HepG2 (cell line): ENCODE measurements around the gene P4HA1. TPM values are rescaled to one million over a fixed set of nuclear protein-coding genes. Genes with fewer than 3 reads are reported as not detected.

Experiments
- GTF3A ChIP-seq: sonication (generic); formaldehyde crosslinking; conservative IDR thresholded peaks from 2 replicates; pipeline ENCODE4 v1.4.0; 2020; ENCODE audit warnings: mild to moderate bottlenecking, missing genetic modification reagents
- KLF12 ChIP-seq: sonication (generic); formaldehyde crosslinking; IDR thresholded peaks from 2 replicates; pipeline ENCODE4 v1.4.0; 2020; ENCODE audit warnings: missing genetic modification reagents, borderline replicate concordance
- KLF6 ChIP-seq: IDR thresholded peaks from 2 replicates; pipeline ENCODE4 v1.8.0; 2016; ENCODE audit warnings: missing biosample characterization, missing genetic modification reagents
- NFKB2 ChIP-seq: sonication (generic); formaldehyde crosslinking; IDR thresholded peaks from 2 replicates; pipeline ENCODE4 v1.4.0; 2020; ENCODE audit warnings: missing genetic modification reagents, borderline replicate concordance
- TOE1 ChIP-seq: sonication (generic); formaldehyde crosslinking; IDR thresholded peaks from 2 replicates; pipeline ENCODE4 v1.4.0; 2020; ENCODE audit warnings: mild to moderate bottlenecking, missing genetic modification reagents
- ZEB1 ChIP-seq: IDR thresholded peaks from 2 replicates; pipeline ENCODE4 v1.6.1; 2012; ENCODE audit warnings: mild to moderate bottlenecking, low read depth, inconsistent platforms; ENCODE audit not compliant: insufficient replicate concordance
- ZNF264 ChIP-seq: sonication (generic); formaldehyde crosslinking; IDR thresholded peaks from 2 replicates; pipeline ENCODE4 v1.4.0; 2020; ENCODE audit warnings: missing genetic modification reagents
- ZNF619 ChIP-seq: sonication (generic); formaldehyde crosslinking; IDR thresholded peaks from 2 replicates; pipeline ENCODE4 v1.4.0; 2020; ENCODE audit warnings: mild to moderate bottlenecking, missing genetic modification reagents
- ZNF660 ChIP-seq: sonication (generic); formaldehyde crosslinking; IDR thresholded peaks from 2 replicates; pipeline ENCODE4 v1.5.1; 2020; ENCODE audit warnings: mild to moderate bottlenecking, low read depth, missing genetic modification reagents, borderline replicate concordance
- polyA plus RNA-seq, 8 experiments: library from polyadenylated mRNA; depleted of rRNA in 3 of 8; stranded (reverse) in 7 of 8; unstranded in 1 of 8; fragments of >200 nt; fragmentation: Illumina TruSeq in 4 of 8; extraction: Trizol in 4 of 8; gene quantifications; 2 replicates each; pipeline versions ENCODE4 v1.2.1 to v1.2.3, GENCODE V29; 2011 to 2016; ENCODE audit warnings: low read depth in 4 of 8, missing spikeins in 1 of 8, mixed read lengths in 1 of 8; ENCODE audit not compliant: insufficient read depth in 1 of 8
- total RNA-seq, 5 experiments: library from RNA; depleted of rRNA; stranded (reverse); fragments of >200 nt; fragmentation: Illumina TruSeq; extraction: Trizol; gene quantifications; 2 replicates each; pipeline ENCODE4 v1.2.3, GENCODE V29; 2016; ENCODE audit warnings: low read depth in 1 of 5
- TF ChIP-seq, protein P1 (sequence below): sonication (generic); formaldehyde crosslinking; IDR thresholded peaks from 2 replicates; pipeline ENCODE4 v1.4.0; 2020; ENCODE audit warnings: missing genetic modification reagents, borderline replicate concordance
- TF ChIP-seq, protein P2 (sequence below): sonication (generic); formaldehyde crosslinking; IDR thresholded peaks from 2 replicates; pipeline ENCODE4 v1.5.0; 2020; ENCODE audit warnings: mild to moderate bottlenecking, missing genetic modification reagents, borderline replicate concordance
- TF ChIP-seq, protein P3 (sequence below): sonication (generic); formaldehyde crosslinking; IDR thresholded peaks from 2 replicates; pipeline ENCODE4 v1.5.0; 2020; ENCODE audit warnings: mild to moderate bottlenecking, low read depth, missing genetic modification reagents, borderline replicate concordance
- TF ChIP-seq, protein P4 (sequence below): sonication (generic); formaldehyde crosslinking; IDR thresholded peaks from 2 replicates; pipeline ENCODE4 v1.5.0; 2020; ENCODE audit warnings: missing genetic modification reagents
- TF ChIP-seq, protein P5 (sequence below): IDR thresholded peaks from 2 replicates; pipeline ENCODE4 v1.6.1; 2016; ENCODE audit warnings: low read depth, missing genetic modification reagents, missing compliant biosample characterization

The P4HA1 gene
- total and polyA plus RNA-seq, 2 of the 13 experiments (the other 11 are each of a cell fraction or from before 2014, with no cell fraction given): 63.1 to 196 TPM

DNA sequence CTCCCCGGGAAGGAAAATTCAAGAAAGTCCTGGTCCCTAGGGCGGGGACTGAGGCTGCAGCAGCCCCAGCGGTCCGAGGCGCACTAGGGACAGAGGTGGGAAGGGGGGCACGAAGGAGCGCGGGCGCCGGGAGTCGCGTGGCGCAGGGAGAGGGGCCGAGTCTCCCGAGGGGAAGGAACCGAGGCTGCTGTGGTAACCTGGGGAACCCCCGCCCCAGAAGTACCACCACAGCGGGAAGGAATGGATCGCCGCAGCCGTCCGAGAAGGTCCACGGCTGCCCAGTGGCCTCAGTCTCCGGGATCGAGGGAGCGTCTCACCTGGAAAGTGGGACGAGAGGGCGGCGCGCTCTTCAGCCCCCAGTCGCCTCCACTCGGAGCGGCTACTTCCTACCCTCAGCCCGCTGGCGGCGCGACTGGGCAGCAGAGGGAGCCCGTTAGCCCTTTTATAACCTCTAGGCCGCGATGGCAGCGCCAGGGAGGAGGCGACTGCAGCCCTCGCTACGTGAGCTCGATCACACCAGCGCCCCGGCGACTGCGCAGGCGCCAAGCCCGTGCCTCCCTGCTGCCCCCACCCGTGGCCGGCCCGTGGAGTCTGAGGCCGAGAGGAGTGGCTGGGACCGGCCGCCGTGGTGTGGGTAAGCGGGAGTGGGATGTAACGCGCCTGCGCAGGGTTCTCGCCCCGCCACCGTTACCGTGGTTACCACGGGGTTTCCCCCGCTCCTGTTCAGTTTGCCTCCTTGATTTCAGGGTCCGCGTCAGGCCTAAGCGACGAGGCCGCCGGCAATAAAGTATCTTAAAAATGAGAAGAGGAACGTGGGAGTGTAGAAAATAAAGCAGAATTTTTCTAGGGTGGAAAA lies at the start of gene P4HA1 (continued):
- TF ChIP-seq, protein P1, sequence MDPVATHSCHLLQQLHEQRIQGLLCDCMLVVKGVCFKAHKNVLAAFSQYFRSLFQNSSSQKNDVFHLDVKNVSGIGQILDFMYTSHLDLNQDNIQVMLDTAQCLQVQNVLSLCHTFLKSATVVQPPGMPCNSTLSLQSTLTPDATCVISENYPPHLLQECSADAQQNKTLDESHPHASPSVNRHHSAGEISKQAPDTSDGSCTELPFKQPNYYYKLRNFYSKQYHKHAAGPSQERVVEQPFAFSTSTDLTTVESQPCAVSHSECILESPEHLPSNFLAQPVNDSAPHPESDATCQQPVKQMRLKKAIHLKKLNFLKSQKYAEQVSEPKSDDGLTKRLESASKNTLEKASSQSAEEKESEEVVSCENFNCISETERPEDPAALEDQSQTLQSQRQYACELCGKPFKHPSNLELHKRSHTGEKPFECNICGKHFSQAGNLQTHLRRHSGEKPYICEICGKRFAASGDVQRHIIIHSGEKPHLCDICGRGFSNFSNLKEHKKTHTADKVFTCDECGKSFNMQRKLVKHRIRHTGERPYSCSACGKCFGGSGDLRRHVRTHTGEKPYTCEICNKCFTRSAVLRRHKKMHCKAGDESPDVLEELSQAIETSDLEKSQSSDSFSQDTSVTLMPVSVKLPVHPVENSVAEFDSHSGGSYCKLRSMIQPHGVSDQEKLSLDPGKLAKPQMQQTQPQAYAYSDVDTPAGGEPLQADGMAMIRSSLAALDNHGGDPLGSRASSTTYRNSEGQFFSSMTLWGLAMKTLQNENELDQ: no peak
- TF ChIP-seq TOE1 (CRISPR knock-in tag) (no peak; the same call in 1 of the 2 replicates), ZNF619 (CRISPR knock-in tag) (peak; percentile 95), ZEB1 (peak; percentile 65), NFKB2 (CRISPR knock-in tag) (peak; percentile 95; the same call in 1 of the 2 replicates), KLF12 (CRISPR knock-in tag) (peak; percentile 79; the same call in 1 of the 2 replicates), GTF3A (CRISPR knock-in tag) (no peak), KLF6 (peak; percentile 74), ZNF660 (peak; percentile 64; the same call in 1 of the 2 replicates), ZNF264 (CRISPR knock-in tag) (peak; percentile 97)
- TF ChIP-seq, protein P2, sequence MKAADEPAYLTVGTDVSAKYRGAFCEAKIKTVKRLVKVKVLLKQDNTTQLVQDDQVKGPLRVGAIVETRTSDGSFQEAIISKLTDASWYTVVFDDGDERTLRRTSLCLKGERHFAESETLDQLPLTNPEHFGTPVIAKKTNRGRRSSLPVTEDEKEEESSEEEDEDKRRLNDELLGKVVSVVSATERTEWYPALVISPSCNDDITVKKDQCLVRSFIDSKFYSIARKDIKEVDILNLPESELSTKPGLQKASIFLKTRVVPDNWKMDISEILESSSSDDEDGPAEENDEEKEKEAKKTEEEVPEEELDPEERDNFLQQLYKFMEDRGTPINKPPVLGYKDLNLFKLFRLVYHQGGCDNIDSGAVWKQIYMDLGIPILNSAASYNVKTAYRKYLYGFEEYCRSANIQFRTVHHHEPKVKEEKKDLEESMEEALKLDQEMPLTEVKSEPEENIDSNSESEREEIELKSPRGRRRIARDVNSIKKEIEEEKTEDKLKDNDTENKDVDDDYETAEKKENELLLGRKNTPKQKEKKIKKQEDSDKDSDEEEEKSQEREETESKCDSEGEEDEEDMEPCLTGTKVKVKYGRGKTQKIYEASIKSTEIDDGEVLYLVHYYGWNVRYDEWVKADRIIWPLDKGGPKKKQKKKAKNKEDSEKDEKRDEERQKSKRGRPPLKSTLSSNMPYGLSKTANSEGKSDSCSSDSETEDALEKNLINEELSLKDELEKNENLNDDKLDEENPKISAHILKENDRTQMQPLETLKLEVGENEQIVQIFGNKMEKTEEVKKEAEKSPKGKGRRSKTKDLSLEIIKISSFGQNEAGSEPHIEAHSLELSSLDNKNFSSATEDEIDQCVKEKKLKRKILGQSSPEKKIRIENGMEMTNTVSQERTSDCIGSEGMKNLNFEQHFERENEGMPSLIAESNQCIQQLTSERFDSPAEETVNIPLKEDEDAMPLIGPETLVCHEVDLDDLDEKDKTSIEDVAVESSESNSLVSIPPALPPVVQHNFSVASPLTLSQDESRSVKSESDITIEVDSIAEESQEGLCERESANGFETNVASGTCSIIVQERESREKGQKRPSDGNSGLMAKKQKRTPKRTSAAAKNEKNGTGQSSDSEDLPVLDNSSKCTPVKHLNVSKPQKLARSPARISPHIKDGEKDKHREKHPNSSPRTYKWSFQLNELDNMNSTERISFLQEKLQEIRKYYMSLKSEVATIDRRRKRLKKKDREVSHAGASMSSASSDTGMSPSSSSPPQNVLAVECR (CRISPR knock-in tag): peak; percentile 92
- TF ChIP-seq, protein P3, sequence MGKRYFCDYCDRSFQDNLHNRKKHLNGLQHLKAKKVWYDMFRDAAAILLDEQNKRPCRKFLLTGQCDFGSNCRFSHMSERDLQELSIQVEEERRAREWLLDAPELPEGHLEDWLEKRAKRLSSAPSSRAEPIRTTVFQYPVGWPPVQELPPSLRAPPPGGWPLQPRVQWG (CRISPR knock-in tag): no peak
- TF ChIP-seq, protein P4, sequence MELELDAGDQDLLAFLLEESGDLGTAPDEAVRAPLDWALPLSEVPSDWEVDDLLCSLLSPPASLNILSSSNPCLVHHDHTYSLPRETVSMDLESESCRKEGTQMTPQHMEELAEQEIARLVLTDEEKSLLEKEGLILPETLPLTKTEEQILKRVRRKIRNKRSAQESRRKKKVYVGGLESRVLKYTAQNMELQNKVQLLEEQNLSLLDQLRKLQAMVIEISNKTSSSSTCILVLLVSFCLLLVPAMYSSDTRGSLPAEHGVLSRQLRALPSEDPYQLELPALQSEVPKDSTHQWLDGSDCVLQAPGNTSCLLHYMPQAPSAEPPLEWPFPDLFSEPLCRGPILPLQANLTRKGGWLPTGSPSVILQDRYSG (CRISPR knock-in tag): 0 out of 2 replicates have a peak, but pooled peaks have one; percentile 76
- TF ChIP-seq, protein P5, sequence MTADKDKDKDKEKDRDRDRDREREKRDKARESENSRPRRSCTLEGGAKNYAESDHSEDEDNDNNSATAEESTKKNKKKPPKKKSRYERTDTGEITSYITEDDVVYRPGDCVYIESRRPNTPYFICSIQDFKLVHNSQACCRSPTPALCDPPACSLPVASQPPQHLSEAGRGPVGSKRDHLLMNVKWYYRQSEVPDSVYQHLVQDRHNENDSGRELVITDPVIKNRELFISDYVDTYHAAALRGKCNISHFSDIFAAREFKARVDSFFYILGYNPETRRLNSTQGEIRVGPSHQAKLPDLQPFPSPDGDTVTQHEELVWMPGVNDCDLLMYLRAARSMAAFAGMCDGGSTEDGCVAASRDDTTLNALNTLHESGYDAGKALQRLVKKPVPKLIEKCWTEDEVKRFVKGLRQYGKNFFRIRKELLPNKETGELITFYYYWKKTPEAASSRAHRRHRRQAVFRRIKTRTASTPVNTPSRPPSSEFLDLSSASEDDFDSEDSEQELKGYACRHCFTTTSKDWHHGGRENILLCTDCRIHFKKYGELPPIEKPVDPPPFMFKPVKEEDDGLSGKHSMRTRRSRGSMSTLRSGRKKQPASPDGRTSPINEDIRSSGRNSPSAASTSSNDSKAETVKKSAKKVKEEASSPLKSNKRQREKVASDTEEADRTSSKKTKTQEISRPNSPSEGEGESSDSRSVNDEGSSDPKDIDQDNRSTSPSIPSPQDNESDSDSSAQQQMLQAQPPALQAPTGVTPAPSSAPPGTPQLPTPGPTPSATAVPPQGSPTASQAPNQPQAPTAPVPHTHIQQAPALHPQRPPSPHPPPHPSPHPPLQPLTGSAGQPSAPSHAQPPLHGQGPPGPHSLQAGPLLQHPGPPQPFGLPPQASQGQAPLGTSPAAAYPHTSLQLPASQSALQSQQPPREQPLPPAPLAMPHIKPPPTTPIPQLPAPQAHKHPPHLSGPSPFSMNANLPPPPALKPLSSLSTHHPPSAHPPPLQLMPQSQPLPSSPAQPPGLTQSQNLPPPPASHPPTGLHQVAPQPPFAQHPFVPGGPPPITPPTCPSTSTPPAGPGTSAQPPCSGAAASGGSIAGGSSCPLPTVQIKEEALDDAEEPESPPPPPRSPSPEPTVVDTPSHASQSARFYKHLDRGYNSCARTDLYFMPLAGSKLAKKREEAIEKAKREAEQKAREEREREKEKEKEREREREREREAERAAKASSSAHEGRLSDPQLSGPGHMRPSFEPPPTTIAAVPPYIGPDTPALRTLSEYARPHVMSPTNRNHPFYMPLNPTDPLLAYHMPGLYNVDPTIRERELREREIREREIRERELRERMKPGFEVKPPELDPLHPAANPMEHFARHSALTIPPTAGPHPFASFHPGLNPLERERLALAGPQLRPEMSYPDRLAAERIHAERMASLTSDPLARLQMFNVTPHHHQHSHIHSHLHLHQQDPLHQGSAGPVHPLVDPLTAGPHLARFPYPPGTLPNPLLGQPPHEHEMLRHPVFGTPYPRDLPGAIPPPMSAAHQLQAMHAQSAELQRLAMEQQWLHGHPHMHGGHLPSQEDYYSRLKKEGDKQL (CRISPR knock-in tag): 0 out of 2 replicates have a peak, but pooled peaks have one; percentile 15
